GM23338 (cell line): ENCODE data around the gene HEBP1. TPM values are rescaled to one million over a fixed set of nuclear protein-coding genes. Genes with fewer than 3 reads are reported as not detected.

Experiments used
- ATAC-seq: fragments of 200-7000 bp; cut with Tn5 transposase; 3 replicates; pipeline ENCODE4 v1.9.1; 2020
- DNase-seq: peaks from one replicate; pipeline ENCODE4 v3.0.0-alpha.2; 2015; ENCODE audit warnings: low spot score
- H2AFZ ChIP-seq: fragments of 200-600 bp; sonication (generic); 2 replicates; pipeline ENCODE4 v1.8.0; 2016; ENCODE audit warnings: antibody characterized with exemption, mild to moderate bottlenecking, moderate library complexity
- H3F3A ChIP-seq: fragments of 200-600 bp; sonication (generic); replicated peaks from 2 replicates; pipeline ENCODE4 v1.8.0; 2017; ENCODE audit warnings: antibody characterized with exemption, mixed run types, low read depth
- H3K27ac ChIP-seq: fragments of 200-600 bp; sonication (generic); 2 replicates; pipeline ENCODE4 v1.6.1; 2016; ENCODE audit warnings: low read depth
- H3K27me3 ChIP-seq: fragments of 200-600 bp; sonication (generic); 2 replicates; pipeline ENCODE4 v1.8.0; 2016; ENCODE audit warnings: mild to moderate bottlenecking, mixed run types, moderate library complexity; ENCODE audit not compliant: insufficient read depth
- H3K36me3 ChIP-seq: fragments of 200-600 bp; sonication (generic); 2 replicates; pipeline ENCODE4 v1.8.0; 2016; ENCODE audit warnings: mild to moderate bottlenecking; ENCODE audit not compliant: insufficient read depth
- H3K4me1 ChIP-seq: fragments of 200-600 bp; sonication (generic); 2 replicates; pipeline ENCODE4 v1.8.0; 2016; ENCODE audit warnings: mild to moderate bottlenecking, moderate library complexity; ENCODE audit not compliant: insufficient read depth
- H3K4me2 ChIP-seq: fragments of 200-600 bp; sonication (generic); 2 replicates; pipeline ENCODE4 v1.7.1; 2017; ENCODE audit warnings: mixed run types
- H3K4me3 ChIP-seq: fragments of 200-600 bp; sonication (generic); 2 replicates; pipeline ENCODE4 v1.6.1; 2016; ENCODE audit warnings: mixed run types
- H3K79me2 ChIP-seq: fragments of 200-600 bp; sonication (generic); replicated peaks from 2 replicates; pipeline ENCODE4 v1.8.0; 2017; ENCODE audit warnings: mild to moderate bottlenecking; ENCODE audit not compliant: insufficient read depth
- H3K9me2 ChIP-seq: fragments of 200-600 bp; sonication (generic); 2 replicates; pipeline ENCODE4 v1.8.0; 2017; ENCODE audit not compliant: insufficient read depth
- H4K20me1 ChIP-seq: fragments of 200-600 bp; sonication (generic); replicated peaks from 2 replicates; pipeline ENCODE4 v1.8.0; 2017; ENCODE audit warnings: mild to moderate bottlenecking; ENCODE audit not compliant: insufficient read depth
- H3K27ac Mint-ChIP-seq: 2 replicates; pipeline ENCODE4 v1.8.0; 2020; ENCODE audit warnings: inconsistent platforms, mild to moderate bottlenecking, moderate library complexity, mixed read lengths
- H3K27me3 Mint-ChIP-seq: 3 replicates; pipeline ENCODE4 v1.8.0; 2022; ENCODE audit warnings: low read depth, mild to moderate bottlenecking, moderate library complexity, mixed read lengths, inconsistent platforms; ENCODE audit not compliant: insufficient read depth, poor library complexity
- H3K36me3 Mint-ChIP-seq: 3 replicates; pipeline ENCODE4 v1.8.0; 2021; ENCODE audit warnings: low read depth, mild to moderate bottlenecking, inconsistent platforms, moderate library complexity, mixed read lengths
- H3K4me1 Mint-ChIP-seq: 3 replicates; pipeline ENCODE4 v1.8.0; 2020; ENCODE audit warnings: mild to moderate bottlenecking, inconsistent platforms, mixed read lengths
- H3K4me3 Mint-ChIP-seq: 3 replicates; pipeline ENCODE4 v1.8.0; 2021; ENCODE audit warnings: moderate library complexity, mild to moderate bottlenecking, inconsistent platforms, mixed read lengths
- H3K9me3 Mint-ChIP-seq: 3 replicates; pipeline ENCODE4 v1.8.0; 2020; ENCODE audit warnings: moderate library complexity, mild to moderate bottlenecking, inconsistent platforms, mixed read lengths
- CREB1 ChIP-seq: fragments of 250-450 bp; sonication (Bioruptor Pico); IDR thresholded peaks from 2 replicates; pipeline ENCODE4 v1.5.0; 2020; ENCODE audit warnings: low read depth, mild to moderate bottlenecking, moderate library complexity
- ETS1 ChIP-seq: IDR thresholded peaks from 2 replicates; pipeline ENCODE4 v1.6.1; 2016; ENCODE audit warnings: antibody characterized with exemption
- EZH2 ChIP-seq: fragments of 200-600 bp; sonication (generic); IDR thresholded peaks from one replicate; pipeline ENCODE4 v1.8.0; 2017; ENCODE audit warnings: antibody characterized with exemption, mild to moderate bottlenecking, low read depth; ENCODE audit not compliant: unreplicated experiment
- EZH2phosphoT487 ChIP-seq: fragments of 200-600 bp; sonication (generic); IDR thresholded peaks from one replicate; pipeline ENCODE4 v1.8.1; 2018; ENCODE audit warnings: antibody characterized with exemption; ENCODE audit not compliant: unreplicated experiment
- JUNB ChIP-seq: IDR thresholded peaks from one replicate; pipeline ENCODE4 v1.6.1; 2016; ENCODE audit warnings: antibody characterized with exemption; ENCODE audit not compliant: unreplicated experiment
- NANOG ChIP-seq: IDR thresholded peaks from 2 replicates; pipeline ENCODE4 v1.6.1; 2016; ENCODE audit warnings: antibody characterized with exemption, borderline replicate concordance
- POLR2AphosphoS5 ChIP-seq: IDR thresholded peaks from 2 replicates; pipeline ENCODE4 v1.6.1; 2016; ENCODE audit warnings: antibody characterized with exemption, low read depth
- REST ChIP-seq: IDR thresholded peaks from one replicate; pipeline ENCODE4 v1.6.1; 2018; ENCODE audit warnings: antibody characterized with exemption; ENCODE audit not compliant: unreplicated experiment
- STAT1 ChIP-seq: IDR thresholded peaks from one replicate; pipeline ENCODE4 v1.6.1; 2016; ENCODE audit warnings: antibody characterized with exemption; ENCODE audit not compliant: unreplicated experiment
- ZNF114 ChIP-seq: fragments of 250-450 bp; sonication (Bioruptor Pico); IDR thresholded peaks from 2 replicates; pipeline ENCODE4 v1.5.0; 2020; ENCODE audit warnings: mild to moderate bottlenecking, moderate library complexity
- ZNF331 ChIP-seq: fragments of 250-450 bp; sonication (Bioruptor Pico); IDR thresholded peaks from 2 replicates; pipeline ENCODE4 v1.5.0; 2020; ENCODE audit warnings: low read depth, mild to moderate bottlenecking, moderate library complexity
- polyA plus RNA-seq: library from polyadenylated mRNA; unstranded; fragments of >200 nt; fragmentation: Nextera tagmentation; extraction: Ambion mirVana; gene quantifications from 2 replicates; pipeline ENCODE4 v1.2.1, GENCODE V29; 2016
- total RNA-seq: library from RNA; depleted of rRNA; stranded (reverse); fragments of >200 nt; shearing (Covaris generic); gene quantifications from 2 replicates; pipeline ENCODE4 v1.2.3, GENCODE V29; 2014
- TF ChIP-seq, protein P1 (sequence below), 2 experiments: fragments of 200-600 bp in 1 of 2; sonication (generic) in 1 of 2; conservative IDR thresholded peaks; 2 replicates each; pipeline versions ENCODE4 v1.5.1 to v1.6.1; 2016 to 2017; ENCODE audit warnings: antibody characterized with exemption in 2 of 2, low read depth in 2 of 2, mild to moderate bottlenecking in 2 of 2, moderate library complexity in 1 of 2
- TF ChIP-seq, protein P2 (sequence below): fragments of 250-450 bp; sonication (Bioruptor Pico); IDR thresholded peaks from 2 replicates; pipeline ENCODE4 v1.5.0; 2020; ENCODE audit warnings: mild to moderate bottlenecking, moderate library complexity

The HEBP1 gene
- total and polyA plus RNA-seq, 2 experiments from 2014 or later = 25.2 to 45.1 TPM

DNA sequence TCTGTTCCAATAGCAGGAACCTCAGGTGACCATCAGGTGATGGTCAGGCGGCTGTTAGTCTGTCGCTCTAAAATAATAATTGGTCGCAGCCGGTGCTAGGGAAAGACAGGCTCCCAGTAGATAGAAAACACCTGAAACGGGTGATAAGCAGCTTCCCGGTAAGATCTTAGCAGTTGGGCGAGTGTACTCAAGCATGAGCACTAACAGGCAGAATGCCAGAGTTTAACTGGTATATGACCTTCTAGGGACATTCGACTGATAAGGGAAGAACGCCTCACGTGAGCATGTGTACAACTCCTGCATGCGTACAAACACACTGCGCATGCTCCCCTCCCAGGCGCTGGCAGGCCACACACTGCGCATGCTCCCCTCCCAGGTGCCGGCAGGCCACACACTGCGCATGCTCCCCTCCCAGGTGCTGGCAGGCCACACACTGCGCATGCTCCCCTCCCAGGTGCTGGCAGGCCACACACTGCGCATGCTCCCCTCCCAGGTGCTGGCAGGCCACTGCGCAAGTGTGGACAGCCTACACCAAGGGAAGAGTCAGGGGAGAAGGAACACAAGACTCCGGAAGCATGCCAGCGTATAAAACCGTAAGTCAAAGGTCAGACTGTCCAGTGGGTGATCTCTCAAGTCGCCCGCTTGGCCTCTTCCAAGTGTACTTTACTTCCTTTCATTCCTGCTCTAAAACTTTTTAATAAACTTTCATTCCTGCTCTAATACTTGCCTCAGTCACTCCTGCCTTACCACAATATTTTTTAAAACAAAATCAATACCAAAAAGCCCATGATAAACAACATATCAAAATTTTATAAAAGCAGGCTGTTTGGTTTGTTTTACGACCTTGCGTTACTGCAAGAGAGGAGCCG is 72.6 kb downstream of the HEBP1 start:
- no peak overlapping the region for H2AFZ ChIP-seq
- no peaks in the 10 kb centered on the region for H3K9me2 ChIP-seq
- Mint-ChIP-seq H3K9me3 (no peaks in the 10 kb centered on the region), H3K4me1 (peaks cover under 1% of the 10 kb centered on the region; the same call in 2 of the 3 replicates), H3K36me3 (peaks cover 2% of the 10 kb centered on the region; the same call in 1 of the 3 replicates), H3K4me3 (peak overlapping the region; percentile 66), H3K27ac (no peak overlapping the region), H3K27me3 (peaks cover 4% of the 10 kb centered on the region)
- no peak overlapping the region for H3K27ac ChIP-seq
- H3K27me3 ChIP-seq = no peaks in the 10 kb centered on the region
- H3K4me3 ChIP-seq = no peak overlapping the region
- H3K36me3 ChIP-seq = no peaks in the 10 kb centered on the region
- ATAC-seq (peak; percentile 78), DNase-seq (no peak)
- peaks cover 4% of the 10 kb centered on the region; the same call in 1 of the 2 replicates for H3K4me1 ChIP-seq
- TF ChIP-seq EZH2phosphoT487 = no peak
- TF ChIP-seq ETS1 = no peak
- TF ChIP-seq CREB1 (CRISPR knock-in tag) = no peak
- no peak for TF ChIP-seq ZNF114 (CRISPR knock-in tag)
- TF ChIP-seq NANOG = no peak
- TF ChIP-seq EZH2 = no peak
- TF ChIP-seq POLR2AphosphoS5 = no peak
- no peak for TF ChIP-seq STAT1
- no peak for TF ChIP-seq REST
- no peak for TF ChIP-seq JUNB
- TF ChIP-seq, protein P1, sequence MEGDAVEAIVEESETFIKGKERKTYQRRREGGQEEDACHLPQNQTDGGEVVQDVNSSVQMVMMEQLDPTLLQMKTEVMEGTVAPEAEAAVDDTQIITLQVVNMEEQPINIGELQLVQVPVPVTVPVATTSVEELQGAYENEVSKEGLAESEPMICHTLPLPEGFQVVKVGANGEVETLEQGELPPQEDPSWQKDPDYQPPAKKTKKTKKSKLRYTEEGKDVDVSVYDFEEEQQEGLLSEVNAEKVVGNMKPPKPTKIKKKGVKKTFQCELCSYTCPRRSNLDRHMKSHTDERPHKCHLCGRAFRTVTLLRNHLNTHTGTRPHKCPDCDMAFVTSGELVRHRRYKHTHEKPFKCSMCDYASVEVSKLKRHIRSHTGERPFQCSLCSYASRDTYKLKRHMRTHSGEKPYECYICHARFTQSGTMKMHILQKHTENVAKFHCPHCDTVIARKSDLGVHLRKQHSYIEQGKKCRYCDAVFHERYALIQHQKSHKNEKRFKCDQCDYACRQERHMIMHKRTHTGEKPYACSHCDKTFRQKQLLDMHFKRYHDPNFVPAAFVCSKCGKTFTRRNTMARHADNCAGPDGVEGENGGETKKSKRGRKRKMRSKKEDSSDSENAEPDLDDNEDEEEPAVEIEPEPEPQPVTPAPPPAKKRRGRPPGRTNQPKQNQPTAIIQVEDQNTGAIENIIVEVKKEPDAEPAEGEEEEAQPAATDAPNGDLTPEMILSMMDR (conservative IDR thresholded peaks at IDR 0.05; ENCODE audit: low read depth in 2 of 2) = no peak
- TF ChIP-seq, protein P2, sequence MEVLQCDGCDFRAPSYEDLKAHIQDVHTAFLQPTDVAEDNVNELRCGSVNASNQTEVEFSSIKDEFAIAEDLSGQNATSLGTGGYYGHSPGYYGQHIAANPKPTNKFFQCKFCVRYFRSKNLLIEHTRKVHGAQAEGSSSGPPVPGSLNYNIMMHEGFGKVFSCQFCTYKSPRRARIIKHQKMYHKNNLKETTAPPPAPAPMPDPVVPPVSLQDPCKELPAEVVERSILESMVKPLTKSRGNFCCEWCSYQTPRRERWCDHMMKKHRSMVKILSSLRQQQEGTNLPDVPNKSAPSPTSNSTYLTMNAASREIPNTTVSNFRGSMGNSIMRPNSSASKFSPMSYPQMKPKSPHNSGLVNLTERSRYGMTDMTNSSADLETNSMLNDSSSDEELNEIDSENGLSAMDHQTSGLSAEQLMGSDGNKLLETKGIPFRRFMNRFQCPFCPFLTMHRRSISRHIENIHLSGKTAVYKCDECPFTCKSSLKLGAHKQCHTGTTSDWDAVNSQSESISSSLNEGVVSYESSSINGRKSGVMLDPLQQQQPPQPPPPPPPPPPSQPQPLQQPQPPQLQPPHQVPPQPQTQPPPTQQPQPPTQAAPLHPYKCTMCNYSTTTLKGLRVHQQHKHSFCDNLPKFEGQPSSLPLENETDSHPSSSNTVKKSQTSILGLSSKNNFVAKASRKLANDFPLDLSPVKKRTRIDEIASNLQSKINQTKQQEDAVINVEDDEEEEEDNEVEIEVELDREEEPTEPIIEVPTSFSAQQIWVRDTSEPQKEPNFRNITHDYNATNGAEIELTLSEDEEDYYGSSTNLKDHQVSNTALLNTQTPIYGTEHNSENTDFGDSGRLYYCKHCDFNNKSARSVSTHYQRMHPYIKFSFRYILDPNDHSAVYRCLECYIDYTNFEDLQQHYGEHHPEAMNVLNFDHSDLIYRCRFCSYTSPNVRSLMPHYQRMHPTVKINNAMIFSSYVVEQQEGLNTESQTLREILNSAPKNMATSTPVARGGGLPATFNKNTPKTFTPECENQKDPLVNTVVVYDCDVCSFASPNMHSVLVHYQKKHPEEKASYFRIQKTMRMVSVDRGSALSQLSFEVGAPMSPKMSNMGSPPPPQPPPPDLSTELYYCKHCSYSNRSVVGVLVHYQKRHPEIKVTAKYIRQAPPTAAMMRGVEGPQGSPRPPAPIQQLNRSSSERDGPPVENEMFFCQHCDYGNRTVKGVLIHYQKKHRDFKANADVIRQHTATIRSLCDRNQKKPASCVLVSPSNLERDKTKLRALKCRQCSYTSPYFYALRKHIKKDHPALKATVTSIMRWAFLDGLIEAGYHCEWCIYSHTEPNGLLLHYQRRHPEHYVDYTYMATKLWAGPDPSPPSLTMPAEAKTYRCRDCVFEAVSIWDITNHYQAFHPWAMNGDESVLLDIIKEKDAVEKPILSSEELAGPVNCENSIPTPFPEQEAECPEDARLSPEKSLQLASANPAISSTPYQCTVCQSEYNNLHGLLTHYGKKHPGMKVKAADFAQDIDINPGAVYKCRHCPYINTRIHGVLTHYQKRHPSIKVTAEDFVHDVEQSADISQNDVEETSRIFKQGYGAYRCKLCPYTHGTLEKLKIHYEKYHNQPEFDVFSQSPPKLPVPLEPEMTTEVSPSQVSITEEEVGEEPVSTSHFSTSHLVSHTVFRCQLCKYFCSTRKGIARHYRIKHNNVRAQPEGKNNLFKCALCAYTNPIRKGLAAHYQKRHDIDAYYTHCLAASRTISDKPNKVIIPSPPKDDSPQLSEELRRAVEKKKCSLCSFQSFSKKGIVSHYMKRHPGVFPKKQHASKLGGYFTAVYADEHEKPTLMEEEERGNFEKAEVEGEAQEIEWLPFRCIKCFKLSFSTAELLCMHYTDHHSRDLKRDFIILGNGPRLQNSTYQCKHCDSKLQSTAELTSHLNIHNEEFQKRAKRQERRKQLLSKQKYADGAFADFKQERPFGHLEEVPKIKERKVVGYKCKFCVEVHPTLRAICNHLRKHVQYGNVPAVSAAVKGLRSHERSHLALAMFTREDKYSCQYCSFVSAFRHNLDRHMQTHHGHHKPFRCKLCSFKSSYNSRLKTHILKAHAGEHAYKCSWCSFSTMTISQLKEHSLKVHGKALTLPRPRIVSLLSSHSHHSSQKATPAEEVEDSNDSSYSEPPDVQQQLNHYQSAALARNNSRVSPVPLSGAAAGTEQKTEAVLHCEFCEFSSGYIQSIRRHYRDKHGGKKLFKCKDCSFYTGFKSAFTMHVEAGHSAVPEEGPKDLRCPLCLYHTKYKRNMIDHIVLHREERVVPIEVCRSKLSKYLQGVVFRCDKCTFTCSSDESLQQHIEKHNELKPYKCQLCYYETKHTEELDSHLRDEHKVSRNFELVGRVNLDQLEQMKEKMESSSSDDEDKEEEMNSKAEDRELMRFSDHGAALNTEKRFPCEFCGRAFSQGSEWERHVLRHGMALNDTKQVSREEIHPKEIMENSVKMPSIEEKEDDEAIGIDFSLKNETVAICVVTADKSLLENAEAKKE (CRISPR knock-in tag) = no peak
- no peak for TF ChIP-seq ZNF331 (CRISPR knock-in tag)
- H3K4me2 ChIP-seq = no peak overlapping the region
- H4K20me1 ChIP-seq = no peaks in the 10 kb centered on the region
- H3K79me2 ChIP-seq = no peaks in the 10 kb centered on the region
- no peaks in the 10 kb centered on the region for H3F3A ChIP-seq
